ENCODE measurements around the gene VSTM4. TPM values are rescaled to one million over a fixed set of nuclear protein-coding genes. Genes with fewer than 3 reads are reported as not detected.

The VSTM4 gene
- total and polyA plus RNA-seq, 4 donors, result 2.9 to 49.4 (median 7.2) TPM

DNA sequence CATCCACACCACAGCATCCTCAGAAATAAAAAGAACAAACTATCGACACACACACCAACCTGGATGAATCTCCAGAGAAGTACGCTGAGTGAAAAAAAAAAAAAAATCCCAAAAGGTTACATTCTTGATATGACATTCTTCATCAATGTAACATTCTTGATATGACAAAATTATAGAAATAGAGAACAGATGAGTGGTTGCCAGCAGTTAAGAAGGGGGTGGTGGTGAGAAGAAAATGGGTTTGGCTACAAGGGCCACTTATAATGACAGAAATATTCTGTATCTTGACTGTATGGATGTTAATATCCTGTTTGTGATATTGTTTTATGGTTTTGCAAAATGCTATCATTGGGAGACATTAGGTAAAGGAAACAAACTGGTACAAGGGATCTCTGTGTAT lies 36.9 kb downstream of the VSTM4 start:
- peaks cover 0 to 20% (median 0%) of the 10 kb centered on the region in 3 donors for H3K27me3 ChIP-seq (ENCODE audit: control insufficient read depth in 3 of 3, insufficient read depth in 3 of 3, low read length in 2 of 3)
- no peaks in the 10 kb centered on the region for H3K9me3 ChIP-seq (ENCODE audit: control insufficient read depth in 4 of 4, insufficient read depth in 3 of 4, low read length in 3 of 4)
- H3K4me1 ChIP-seq (ENCODE audit: control insufficient read depth in 5 of 5, insufficient read depth in 5 of 5, low read length in 5 of 5), result peaks cover 0 to 25% (median 10%) of the 10 kb centered on the region in 5 donors
- DNase-seq, result no peak
- no peak for ATAC-seq (ENCODE audit: insufficient read depth, low FRiP score)
- no peak overlapping the region for H3K27ac ChIP-seq (ENCODE audit: low read depth in 1 of 2, low read length in 1 of 2)
- no peak for TF ChIP-seq CTCF (IDR thresholded peaks at IDR 0.05; ENCODE audit: control extremely low read depth, extremely low read depth)
- no peak overlapping the region for H3K9ac ChIP-seq (ENCODE audit: insufficient read depth in 1 of 2, low read length in 2 of 2)
- no peak overlapping the region for H3K4me3 ChIP-seq
- H3K36me3 ChIP-seq (ENCODE audit: control insufficient read depth in 4 of 4, insufficient read depth in 4 of 4, low read length in 4 of 4), result peaks cover 0 to 20% (median 6%) of the 10 kb centered on the region in 4 donors
- WGBS, 2 donors, result 86 to 90% methylated on average over 2 of the region's 2 CpGs

GRCh38 chr10:49076741-49077521 lies 38.4 kb downstream of the VSTM4 start:
- H3K9me3 ChIP-seq (ENCODE audit: control insufficient read depth in 4 of 4, insufficient read depth in 3 of 4, low read length in 3 of 4), result no peaks in the 10 kb centered on the region
- H3K27ac ChIP-seq (ENCODE audit: low read depth in 1 of 2, low read length in 1 of 2), result no peak overlapping the region
- ATAC-seq (ENCODE audit: insufficient read depth, low FRiP score), result no peak
- WGBS, 2 donors, result 52 to 54% methylated on average over 13 of the region's 13 CpGs
- no peak overlapping the region for H3K4me3 ChIP-seq
- H3K4me1 ChIP-seq (ENCODE audit: control insufficient read depth in 5 of 5, insufficient read depth in 5 of 5, low read length in 5 of 5), result peaks cover 0 to 20% (median 10%) of the 10 kb centered on the region in 5 donors
- peaks cover 0 to 31% (median 9%) of the 10 kb centered on the region in 4 donors for H3K36me3 ChIP-seq (ENCODE audit: control insufficient read depth in 4 of 4, insufficient read depth in 4 of 4, low read length in 4 of 4)
- TF ChIP-seq CTCF (IDR thresholded peaks at IDR 0.05; ENCODE audit: control extremely low read depth, extremely low read depth), result no peak
- H3K27me3 ChIP-seq (ENCODE audit: control insufficient read depth in 3 of 3, insufficient read depth in 3 of 3, low read length in 2 of 3), result peaks cover 0 to 20% (median 0%) of the 10 kb centered on the region in 3 donors
- no peak overlapping the region for H3K9ac ChIP-seq (ENCODE audit: insufficient read depth in 1 of 2, low read length in 2 of 2)
- no peak for DNase-seq

DNA sequence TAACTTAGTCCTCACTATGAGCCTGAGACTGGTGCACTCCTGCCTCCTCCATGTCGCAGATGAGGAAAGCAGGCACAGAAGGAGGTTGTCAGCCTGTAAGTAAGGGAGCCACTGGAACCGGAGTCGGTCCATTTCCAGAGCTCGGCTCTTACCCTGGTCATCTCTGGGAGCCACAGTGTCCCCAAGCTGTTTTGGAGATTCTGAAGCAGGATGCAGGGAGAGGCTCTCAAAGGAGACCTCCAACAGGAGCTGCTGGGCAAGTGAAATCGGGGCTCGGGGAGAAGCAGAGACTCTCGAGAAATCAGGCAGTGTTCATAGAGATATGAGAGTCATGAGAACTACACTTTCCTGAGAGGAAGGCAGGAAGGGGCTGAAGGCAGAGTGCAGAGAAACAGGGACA lies 39.0 kb downstream of the VSTM4 start:
- H3K4me1 ChIP-seq (ENCODE audit: control insufficient read depth in 5 of 5, insufficient read depth in 5 of 5, low read length in 5 of 5), result peaks cover 0 to 13% (median 9%) of the 10 kb centered on the region in 5 donors
- WGBS, 2 donors, result 58 to 76% methylated on average over 7 of the region's 7 CpGs
- ATAC-seq (ENCODE audit: insufficient read depth, low FRiP score), result no peak
- no peak overlapping the region for H3K4me3 ChIP-seq
- no peak overlapping the region for H3K27ac ChIP-seq (ENCODE audit: low read depth in 1 of 2, low read length in 1 of 2)
- peaks cover 0 to 20% (median 0%) of the 10 kb centered on the region in 3 donors for H3K27me3 ChIP-seq (ENCODE audit: control insufficient read depth in 3 of 3, insufficient read depth in 3 of 3, low read length in 2 of 3)
- TF ChIP-seq CTCF (IDR thresholded peaks at IDR 0.05; ENCODE audit: control extremely low read depth, extremely low read depth), result no peak
- peaks cover 0 to 2% (median 0%) of the 10 kb centered on the region in 4 donors for H3K9me3 ChIP-seq (ENCODE audit: control insufficient read depth in 4 of 4, insufficient read depth in 3 of 4, low read length in 3 of 4)
- DNase-seq, result no peak
- H3K36me3 ChIP-seq (ENCODE audit: control insufficient read depth in 4 of 4, insufficient read depth in 4 of 4, low read length in 4 of 4), result peaks cover 0 to 31% (median 12%) of the 10 kb centered on the region in 4 donors
- H3K9ac ChIP-seq (ENCODE audit: insufficient read depth in 1 of 2, low read length in 2 of 2), result no peak overlapping the region
